HFF-Myc (cell line): ENCODE measurements around the gene SCN7A.

ENCODE experiments used
- DNase-seq: peaks from one replicate; pipeline ENCODE4 v3.0.0-alpha.2; 2011; ENCODE audit warnings: low read depth; ENCODE audit errors: extremely low read depth
- H3K4me3 ChIP-seq: replicated peaks from 2 replicates; pipeline ENCODE4 v1.5.1; 2011; ENCODE audit warnings: low read depth, mild to moderate bottlenecking, control low read depth, low read length
- TF ChIP-seq, protein P1 (sequence below): IDR thresholded peaks from 2 replicates; pipeline ENCODE4 v1.5.1; 2012; ENCODE audit warnings: mild to moderate bottlenecking, low read depth, low read length, control low read depth; ENCODE audit errors: missing control alignments

Gene SCN7A

DNA sequence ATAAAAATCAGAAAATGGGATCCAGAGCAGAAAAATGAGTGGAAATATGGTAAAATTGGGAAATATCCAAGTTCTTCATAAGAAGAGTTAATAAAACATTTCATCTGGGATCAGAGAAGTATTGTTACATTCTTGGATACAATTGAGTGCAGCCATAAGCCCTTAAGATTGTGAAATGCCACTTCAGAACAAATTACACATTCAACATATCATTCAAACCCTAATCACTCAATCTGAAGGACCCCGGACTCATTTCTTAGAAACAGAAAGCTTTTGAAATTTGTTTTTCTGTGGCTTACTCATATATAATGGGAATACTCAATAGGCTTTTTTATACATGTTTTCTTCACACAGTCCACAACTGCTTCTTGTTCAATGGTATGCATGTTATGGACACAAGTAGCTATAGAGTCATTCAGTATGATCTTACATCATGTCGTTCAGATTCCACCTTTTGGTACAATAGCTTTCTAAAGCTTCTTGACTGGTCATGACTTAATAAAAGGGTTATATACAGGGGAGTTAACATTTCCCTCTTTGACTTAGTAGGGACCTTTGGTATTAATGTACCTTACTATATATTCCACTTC lies 39.9 kb downstream of the SCN7A start:
- DNase-seq, result no peak
- H3K4me3 ChIP-seq, result no peak overlapping the region
- TF ChIP-seq, protein P1, sequence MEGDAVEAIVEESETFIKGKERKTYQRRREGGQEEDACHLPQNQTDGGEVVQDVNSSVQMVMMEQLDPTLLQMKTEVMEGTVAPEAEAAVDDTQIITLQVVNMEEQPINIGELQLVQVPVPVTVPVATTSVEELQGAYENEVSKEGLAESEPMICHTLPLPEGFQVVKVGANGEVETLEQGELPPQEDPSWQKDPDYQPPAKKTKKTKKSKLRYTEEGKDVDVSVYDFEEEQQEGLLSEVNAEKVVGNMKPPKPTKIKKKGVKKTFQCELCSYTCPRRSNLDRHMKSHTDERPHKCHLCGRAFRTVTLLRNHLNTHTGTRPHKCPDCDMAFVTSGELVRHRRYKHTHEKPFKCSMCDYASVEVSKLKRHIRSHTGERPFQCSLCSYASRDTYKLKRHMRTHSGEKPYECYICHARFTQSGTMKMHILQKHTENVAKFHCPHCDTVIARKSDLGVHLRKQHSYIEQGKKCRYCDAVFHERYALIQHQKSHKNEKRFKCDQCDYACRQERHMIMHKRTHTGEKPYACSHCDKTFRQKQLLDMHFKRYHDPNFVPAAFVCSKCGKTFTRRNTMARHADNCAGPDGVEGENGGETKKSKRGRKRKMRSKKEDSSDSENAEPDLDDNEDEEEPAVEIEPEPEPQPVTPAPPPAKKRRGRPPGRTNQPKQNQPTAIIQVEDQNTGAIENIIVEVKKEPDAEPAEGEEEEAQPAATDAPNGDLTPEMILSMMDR, result no peak

DNA sequence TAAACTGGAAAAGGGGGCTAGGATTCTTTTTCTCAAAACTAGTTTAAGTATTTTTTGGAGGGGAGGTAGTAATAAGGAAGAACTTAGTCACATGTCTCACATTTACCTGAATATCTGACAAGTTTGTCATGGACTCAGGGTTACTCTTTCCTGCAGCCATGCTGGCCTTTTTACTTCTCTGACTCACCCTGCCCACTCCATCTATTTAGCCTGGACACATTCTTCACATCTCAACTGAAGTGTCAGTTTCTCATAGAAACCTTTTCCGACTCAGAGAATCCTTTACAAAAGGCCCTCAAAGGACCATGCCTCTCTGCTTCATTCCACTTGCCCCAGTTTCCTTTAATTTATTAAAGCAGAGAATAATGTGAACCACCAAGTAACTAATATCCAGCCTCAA lies 42.6 kb downstream of the SCN7A start:
- TF ChIP-seq, protein P1, result no peak
- H3K4me3 ChIP-seq, result no peak overlapping the region
- DNase-seq, result no peak

DNA sequence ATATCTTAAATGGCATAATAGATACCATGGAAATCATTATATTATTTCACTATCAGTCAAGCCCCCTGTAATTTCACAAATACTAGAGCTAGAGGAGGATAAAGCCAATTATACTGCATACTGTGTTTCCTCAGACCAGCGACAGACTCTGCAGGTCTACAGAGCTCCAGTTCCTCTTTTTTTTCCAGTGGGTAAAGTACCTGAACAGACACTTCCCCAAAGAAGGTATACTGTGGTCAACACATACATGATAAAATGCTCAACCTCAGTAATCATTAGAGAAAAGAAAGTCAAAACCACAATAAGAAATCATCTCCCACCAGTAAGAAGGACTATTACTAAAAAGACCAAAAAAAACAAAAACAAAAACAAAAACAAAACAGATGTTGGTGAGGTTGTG lies 44.6 kb downstream of the SCN7A start:
- no peak for DNase-seq
- H3K4me3 ChIP-seq, result no peak overlapping the region
- TF ChIP-seq, protein P1, result no peak

DNA sequence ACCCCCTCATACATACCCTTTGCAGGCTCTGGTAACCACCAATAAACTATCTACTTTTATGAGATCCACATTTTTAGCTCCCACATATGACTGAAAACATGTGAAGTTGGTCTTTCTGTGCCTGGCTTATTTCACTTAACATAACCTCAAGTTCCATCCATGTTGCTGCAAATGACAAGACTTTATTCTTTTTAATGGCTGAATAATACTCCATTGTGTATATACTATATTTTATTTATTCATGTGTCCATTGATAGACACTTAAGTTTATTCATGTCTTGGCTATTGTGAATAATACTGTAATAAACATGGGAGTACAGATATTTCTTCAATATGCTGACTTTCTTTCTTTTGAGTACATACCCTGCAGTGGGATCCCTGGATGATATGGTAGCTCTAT lies 45.9 kb downstream of the SCN7A start:
- H3K4me3 ChIP-seq, result no peak overlapping the region
- DNase-seq, result no peak
- TF ChIP-seq, protein P1, result no peak

DNA sequence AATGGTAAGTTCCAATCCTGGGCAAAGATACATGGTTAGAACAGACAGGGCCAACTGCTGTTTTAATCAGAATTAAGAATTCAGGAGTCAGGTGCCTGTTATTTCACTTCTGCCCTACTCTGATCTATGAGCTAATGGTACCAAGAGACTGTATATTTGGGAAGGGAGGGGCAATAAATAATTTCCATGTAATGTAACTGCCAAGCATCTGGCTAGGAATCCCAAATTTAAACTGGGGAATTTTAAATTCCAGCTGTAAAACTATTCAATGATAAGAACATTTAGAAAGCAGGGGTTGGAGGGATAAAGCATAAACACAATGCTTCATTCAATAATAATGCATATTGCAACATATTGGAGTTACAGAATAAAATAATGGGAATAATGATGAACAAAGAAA lies 49.7 kb downstream of the SCN7A start:
- H3K4me3 ChIP-seq, result no peak overlapping the region
- TF ChIP-seq, protein P1, result no peak
- DNase-seq, result no peak

DNA sequence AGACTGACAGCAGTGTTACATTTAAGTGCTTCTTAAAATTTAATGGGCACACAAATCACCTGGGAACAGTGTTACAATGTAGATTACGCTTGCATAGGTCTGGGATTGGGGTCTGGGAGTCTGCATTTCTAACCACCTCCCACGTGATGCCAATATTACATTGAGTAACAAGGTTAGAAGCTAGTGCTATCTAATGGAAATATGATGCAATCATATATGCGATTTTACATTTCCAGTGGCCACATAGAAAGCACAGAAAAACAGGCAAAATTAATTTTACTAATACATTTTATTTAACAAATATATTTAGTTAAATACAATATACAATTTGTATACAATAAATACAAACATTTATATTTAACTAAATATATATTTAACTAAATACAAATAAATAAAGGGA lies 53.7 kb downstream of the SCN7A start:
- no peak for DNase-seq
- H3K4me3 ChIP-seq, result no peak overlapping the region
- TF ChIP-seq, protein P1, result no peak

DNA sequence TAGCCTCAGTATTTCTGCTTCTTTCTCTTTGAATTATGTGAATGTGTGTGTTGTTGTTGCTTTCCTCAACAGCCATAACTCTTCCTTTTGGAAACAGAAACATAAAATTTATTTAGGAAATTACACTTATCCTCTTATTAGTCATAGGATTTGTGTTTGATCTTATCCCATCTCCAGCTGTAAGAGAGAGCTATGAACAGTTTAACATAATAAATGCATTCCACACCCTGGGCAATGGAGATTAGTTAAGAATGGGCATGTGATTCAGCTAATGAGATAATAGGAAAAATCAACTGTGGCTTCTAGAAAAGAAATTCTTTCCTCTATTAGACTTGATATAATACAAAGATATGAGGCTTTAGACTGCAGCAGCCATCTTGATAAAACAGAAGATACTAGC lies 55.0 kb downstream of the SCN7A start:
- no peak overlapping the region for H3K4me3 ChIP-seq
- TF ChIP-seq, protein P1, result no peak
- DNase-seq, result no peak
